Kidney (tissue), 14 donors: ENCODE data around the gene MAPRE3. TPM values are rescaled to one million over a fixed set of nuclear protein-coding genes. Genes with fewer than 3 reads are reported as not detected.

Experiments used
- DNase-seq, 5 donors: peaks; one replicate each; pipeline ENCODE4 v3.0.0-alpha.2; 2013 to 2020
- FAIRE-seq: peaks from 2 replicates; lab custom pipeline; 2012; peaks lifted over from hg19 to GRCh38; lab: Jason Lieb, UNC
- H3K27ac ChIP-seq, 2 donors: one replicate each; pipeline ENCODE4 v1.7.0; 2013; ENCODE audit warnings: low read depth in 2 of 2, low read length in 2 of 2, inconsistent platforms in 1 of 2
- H3K27me3 ChIP-seq: one replicate; pipeline ENCODE4 v1.7.1; 2013; ENCODE audit warnings: low read length, inconsistent platforms; ENCODE audit not compliant: control insufficient read depth, insufficient read depth
- H3K36me3 ChIP-seq, 3 donors: one replicate each; pipeline versions ENCODE4 v1.7.0 to v1.7.1; 2013; ENCODE audit warnings: low read length in 3 of 3, control low read depth in 1 of 3, inconsistent platforms in 1 of 3; ENCODE audit not compliant: insufficient read depth in 3 of 3, control insufficient read depth in 2 of 3
- H3K4me1 ChIP-seq, 3 donors: one replicate each; pipeline versions ENCODE4 v1.7.0 to v1.7.1; 2013; ENCODE audit warnings: low read length in 3 of 3, inconsistent platforms in 1 of 3, low read depth in 1 of 3; ENCODE audit not compliant: control insufficient read depth in 2 of 3, insufficient read depth in 2 of 3
- H3K4me3 ChIP-seq, 3 donors: one replicate each; pipeline versions ENCODE4 v1.7.0 to v1.8.1; 2013; ENCODE audit warnings: low read length in 3 of 3, control low read depth in 1 of 3, inconsistent platforms in 1 of 3
- H3K9ac ChIP-seq, 3 donors: one replicate each; pipeline versions ENCODE4 v1.7.0 to v1.7.1; 2013; ENCODE audit warnings: low read length in 3 of 3, control low read depth in 1 of 3, inconsistent platforms in 1 of 3
- H3K9me3 ChIP-seq, 3 donors: one replicate each; pipeline versions ENCODE4 v1.7.0 to v1.7.1; 2013; ENCODE audit warnings: low read length in 3 of 3, control low read depth in 1 of 3, inconsistent platforms in 1 of 3; ENCODE audit not compliant: control insufficient read depth in 2 of 3, insufficient read depth in 1 of 3
- CTCF ChIP-seq: IDR thresholded peaks from 3 replicates; pipeline ENCODE4 v1.5.1; 2012; ENCODE audit warnings: mild to moderate bottlenecking, moderate library complexity, borderline replicate concordance; ENCODE audit not compliant: insufficient read depth; ENCODE audit errors: extremely low read depth
- intact Hi-C: fragments of 100-400 bp; cut with DNase I; formaldehyde crosslinking; loops from one replicate; pipeline ENCODE4 v1.11.1; 2022
- polyA plus RNA-seq: library from polyadenylated mRNA; stranded (reverse); fragments of 350-450 nt; fragmentation: Illumina TruSeq; extraction: RNeasy Lipid Tissue Mini Kit (QIAGEN cat#74804); gene quantifications from one replicate; pipeline ENCODE4 v1.2.3, GENCODE V29; 2014; ENCODE audit warnings: low read depth, low replicate concordance; ENCODE audit not compliant: insufficient read depth
- total RNA-seq: library from RNA; stranded (reverse); fragmentation: NEBNext Ultra II Directional; extraction: Animal tissue kit (Norgen Biotek cat#: 25700); gene quantifications from one replicate; pipeline ENCODE4 v1.2.1, GENCODE V29; 2021
- donor health status: control.
- donor health status: control.
- donor health status: control.
- donor health status: control.
- donor health status: control.
- donor health status: DM: yes; HTN: yes; CAD: no.
- donor health status: Normal renal cell carcinoma (clear cell type).

The MAPRE3 gene
- total and polyA plus RNA-seq, 2 donors from 2014 or later = 17.9 to 49.6 TPM

DNA sequence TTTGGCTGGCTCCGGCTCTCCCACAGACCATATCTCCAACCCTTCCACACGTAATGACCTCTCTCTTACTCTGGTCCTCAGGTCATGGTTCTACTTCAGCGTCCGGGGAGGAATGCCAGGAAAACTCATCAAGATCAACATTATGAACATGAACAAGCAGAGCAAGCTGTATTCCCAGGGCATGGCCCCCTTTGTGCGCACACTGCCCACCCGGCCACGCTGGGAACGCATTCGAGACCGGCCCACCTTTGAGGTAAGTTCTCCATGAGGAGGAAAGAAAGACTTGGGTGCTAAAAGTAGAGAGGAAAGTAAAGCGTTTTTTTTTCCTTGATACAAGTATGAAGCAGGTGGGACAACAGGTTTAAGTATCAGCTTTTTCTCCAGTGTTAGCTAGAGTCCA is 82.9 kb downstream of the MAPRE3 start:
- no peak for DNase-seq

GRCh38 chr2:27053776-27054175 is 83.3 kb downstream of the MAPRE3 start:
- Histone ChIP-seq H3K9ac (no peak overlapping the region), H3K27ac (no peak overlapping the region), H3K36me3 (peaks cover 3 to 34% (median 14%) of the 10 kb centered on the region in 3 donors), H3K27me3 (no peaks in the 10 kb centered on the region), H3K4me1 (peaks cover 2 to 14% (median 2%) of the 10 kb centered on the region in 3 donors), H3K9me3 (no peaks in the 10 kb centered on the region), H3K4me3 (no peak overlapping the region)
- no peak for TF ChIP-seq CTCF
- DNase-seq = no peak
- intact Hi-C loops = no loop called here
- no peak for FAIRE-seq

More for the DNA sequence above, 82.9 kb downstream of the MAPRE3 start:
- Histone ChIP-seq H3K9ac (no peak overlapping the region), H3K27ac (no peak overlapping the region), H3K9me3 (no peaks in the 10 kb centered on the region), H3K4me1 (peaks cover 2 to 14% (median 2%) of the 10 kb centered on the region in 3 donors), H3K27me3 (no peaks in the 10 kb centered on the region), H3K36me3 (peaks cover 3 to 31% (median 14%) of the 10 kb centered on the region in 3 donors), H3K4me3 (no peak overlapping the region)
- intact Hi-C loops = no loop called here
- no peak for FAIRE-seq
- no peak for TF ChIP-seq CTCF

GRCh38 chr2:27054721-27055120 is 84.3 kb downstream of the MAPRE3 start:
- TF ChIP-seq CTCF = no peak
- no peak overlapping the region for H3K27ac ChIP-seq
- H3K9me3 ChIP-seq = no peaks in the 10 kb centered on the region
- FAIRE-seq (no peak), DNase-seq (no peak)
- peaks cover 3 to 34% (median 14%) of the 10 kb centered on the region in 3 donors for H3K36me3 ChIP-seq
- H3K9ac ChIP-seq = no peak overlapping the region
- no peaks in the 10 kb centered on the region for H3K27me3 ChIP-seq
- intact Hi-C loops = no loop called here
- H3K4me1 ChIP-seq = peaks cover 2 to 10% (median 2%) of the 10 kb centered on the region in 3 donors
- H3K4me3 ChIP-seq = no peak overlapping the region

DNA sequence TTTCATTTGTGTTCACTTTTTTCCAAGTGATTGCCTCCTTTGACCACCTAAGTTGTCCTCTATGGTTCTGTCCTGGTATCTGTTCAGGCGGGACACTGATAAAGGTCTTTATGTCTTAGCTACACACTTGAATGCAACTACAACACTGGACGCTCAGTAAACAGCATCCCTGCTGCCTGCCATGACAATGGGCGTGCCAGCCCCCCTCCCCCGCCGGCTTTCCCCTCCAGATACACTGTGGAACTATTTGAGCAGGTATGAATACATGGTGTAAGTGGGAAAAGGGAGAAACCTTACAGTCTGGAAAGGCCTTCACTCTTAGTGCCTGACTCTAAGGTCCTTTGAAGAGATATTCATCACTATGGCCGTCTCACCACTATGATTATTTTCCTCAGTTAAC is 86.7 kb downstream of the MAPRE3 start:
- Histone ChIP-seq H3K27ac (no peak overlapping the region), H3K9me3 (no peaks in the 10 kb centered on the region), H3K36me3 (peaks cover 3 to 34% (median 14%) of the 10 kb centered on the region in 3 donors), H3K27me3 (no peaks in the 10 kb centered on the region), H3K4me1 (peaks cover 0 to under 1% (median 0%) of the 10 kb centered on the region in 3 donors), H3K9ac (no peak overlapping the region), H3K4me3 (no peak overlapping the region)
- FAIRE-seq (no peak), DNase-seq (no peak)
- intact Hi-C loops = no loop called here
- no peak for TF ChIP-seq CTCF
